GM12878 (cell line): ENCODE results near the gene SLC45A3. TPM values are rescaled to one million over a fixed set of nuclear protein-coding genes. Genes with fewer than 3 reads are reported as not detected.

Experiments used
- ATAC-seq: fragments of 200-7000 bp; cut with Tn5 transposase; 3 replicates; pipeline ENCODE4 v1.9.1; 2020; ENCODE audit warnings: mild to moderate bottlenecking, moderate library complexity
- BruUV-seq: library from RNA; stranded (reverse); fragments of 400-500 nt; replicated peaks from 2 replicates; lab custom pipeline; 2021; lab: Mats Ljungman, UMichigan
- CTCF ChIA-PET: fragments of 300-600 bp; sonication (Branson Sonifier 250); formaldehyde crosslinking; extraction: SDS; loops from one replicate; lab custom pipeline; 2021; ENCODE audit warnings: inconsistent platforms; lab: Yijun Ruan, JAX
- POLR2A ChIA-PET: fragments of 350-600 bp; formaldehyde crosslinking; extraction: SDS; loops from one replicate; lab custom pipeline; 2021; ENCODE audit warnings: inconsistent platforms; lab: Charles Lee
- RAD21 ChIA-PET: fragments of 300-600 bp; sonication (Branson Sonifier 250); formaldehyde crosslinking; loops from one replicate; lab custom pipeline; 2023; ENCODE audit warnings: antibody characterized with exemption; ENCODE audit not compliant: unreplicated experiment; lab: Charles Lee
- SMC1A ChIA-PET: fragments of 300-600 bp; sonication (Branson Sonifier 250); formaldehyde crosslinking; loops from one replicate; lab custom pipeline; 2023; ENCODE audit not compliant: unreplicated experiment, uncharacterized antibody; lab: Charles Lee
- DNase-seq: peaks from one replicate; pipeline ENCODE4 v3.0.0-alpha.2; 2011; ENCODE audit warnings: low read depth, low spot score
- FAIRE-seq: peaks from 3 replicates; lab custom pipeline; 2011; peaks lifted over from hg19 to GRCh38; lab: Jason Lieb, UNC
- H2AFZ ChIP-seq: 2 replicates; pipeline ENCODE4 v1.6.0; 2011; ENCODE audit warnings: low read depth, low read length, control low read depth; ENCODE audit not compliant: control insufficient read depth
- H3K27ac ChIP-seq: 2 replicates; pipeline ENCODE4 v1.5.1; 2011; ENCODE audit warnings: control low read depth; ENCODE audit not compliant: control insufficient read depth, insufficient read depth
- H3K27me3 ChIP-seq, 2 experiments: replicated peaks in 1 of 2; 2 replicates each; pipeline versions ENCODE4 v1.6.0 to v1.6.1; 2011; ENCODE audit warnings: low read length in 1 of 2; ENCODE audit not compliant: control insufficient read depth in 2 of 2, insufficient read depth in 2 of 2
- H3K36me3 ChIP-seq, 2 experiments: 2 replicates each; pipeline ENCODE4 v1.5.1; 2011; ENCODE audit warnings: low read length in 1 of 2; ENCODE audit not compliant: control insufficient read depth in 2 of 2, insufficient read depth in 2 of 2
- H3K4me1 ChIP-seq: 2 replicates; pipeline ENCODE4 v1.6.1; 2011; ENCODE audit warnings: mild to moderate bottlenecking, low read length, moderate library complexity, mixed read lengths; ENCODE audit not compliant: control insufficient read depth, insufficient read depth
- H3K4me2 ChIP-seq: 2 replicates; pipeline ENCODE4 v1.6.0; 2011; ENCODE audit warnings: control low read depth; ENCODE audit not compliant: control insufficient read depth, insufficient read depth
- H3K4me3 ChIP-seq: fragments of 200-600 bp; sonication (generic); 2 replicates; pipeline ENCODE4 v1.5.1; 2016
- H3K79me2 ChIP-seq: 2 replicates; pipeline ENCODE4 v1.6.0; 2011; ENCODE audit warnings: low read length; ENCODE audit not compliant: control insufficient read depth, insufficient read depth
- H3K9ac ChIP-seq: 2 replicates; pipeline ENCODE4 v1.8.0; 2011; ENCODE audit warnings: low read length, control low read depth, mixed read lengths; ENCODE audit not compliant: control insufficient read depth, insufficient read depth
- H3K9me3 ChIP-seq: replicated peaks from 3 replicates; pipeline ENCODE4 v1.5.1; 2011; ENCODE audit warnings: mild to moderate bottlenecking, low read length; ENCODE audit not compliant: control insufficient read depth, insufficient read depth
- H4K20me1 ChIP-seq: 2 replicates; pipeline ENCODE4 v1.6.0; 2011; ENCODE audit not compliant: control insufficient read depth, insufficient read depth
- NBN ChIP-seq: fragments of 450-650 bp; IDR thresholded peaks from 2 replicates; pipeline ENCODE4 v1.6.1; 2016
- SUZ12 ChIP-seq: fragments of 200-600 bp; sonication (generic); IDR thresholded peaks from one replicate; pipeline ENCODE4 v1.6.1; 2018; ENCODE audit warnings: antibody characterized with exemption, mild to moderate bottlenecking; ENCODE audit not compliant: unreplicated experiment
- ZNF24 ChIP-seq: fragments of 450-650 bp; IDR thresholded peaks from 2 replicates; pipeline ENCODE4 v1.6.1; 2017; ENCODE audit warnings: antibody characterized with exemption, mild to moderate bottlenecking
- WGBS: methylation state at CpG from one replicate; pipeline ENCODE4 v1.1.6; 2016; ENCODE audit warnings: low lambda C conversion rate; ENCODE audit not compliant: insufficient replicate concordance, insufficient coverage; ENCODE audit errors: missing lambda C conversion rate; 5-methylcytosine and 5-hydroxymethylcytosine counted together
- in situ Hi-C: fragments of 300-500 bp; cut with MboI; formaldehyde crosslinking; loops from 9 replicates; pipeline ENCODE4 v1.14.3; 2018; ENCODE audit warnings: mixed read lengths
- intact Hi-C: fragments of 100-400 bp; cut with micrococcal nuclease; formaldehyde crosslinking; loops from one replicate; pipeline ENCODE4 v1.14.2; 2022; ENCODE audit not compliant: unreplicated experiment
- polyA plus RNA-seq, 11 experiments: library from polyadenylated mRNA; depleted of rRNA in 4 of 11; unstranded in 6 of 11; stranded (reverse) in 5 of 11; fragments of >200 nt; fragmentation: Nextera tagmentation in 4 of 11; fragmentation: Illumina TruSeq in 1 of 11; extraction: Ambion mirVana in 4 of 11; extraction: Trizol in 1 of 11; gene quantifications; 1 replicate in 1 of 11; 2 replicates in 10 of 11; pipeline versions ENCODE4 v1.2.1 to v1.2.3, GENCODE V29; 2011 to 2016; ENCODE audit warnings: inconsistent platforms in 2 of 11, missing spikeins in 2 of 11, low read depth in 1 of 11
- total RNA-seq, 4 experiments: library from RNA; depleted of rRNA in 3 of 4; stranded (reverse); fragments of >200 nt in 3 of 4; fragmentation: Illumina TruSeq in 1 of 4; extraction: Trizol in 1 of 4; gene quantifications; 2 replicates each; pipeline versions ENCODE4 v1.2.1 to v1.2.3, GENCODE V29; 2013 to 2021
- TF ChIP-seq, protein P1 (sequence below): IDR thresholded peaks from 2 replicates; pipeline ENCODE4 v1.6.1; 2012; ENCODE audit warnings: low read depth, low read length, improper control_type of control experiment

Gene SLC45A3
- total and polyA plus RNA-seq, 10 of the 15 experiments (the other 5 are each of a cell fraction or from before 2014, with no cell fraction given): 0.26 to 10.3 (median 4.1) TPM

- TF ChIP-seq SUZ12 (no peak), ZNF24 (no peak)
Measured at GRCh38 chr1:205663286-205663936, 16.9 kb downstream of the SLC45A3 start (continued).

DNA sequence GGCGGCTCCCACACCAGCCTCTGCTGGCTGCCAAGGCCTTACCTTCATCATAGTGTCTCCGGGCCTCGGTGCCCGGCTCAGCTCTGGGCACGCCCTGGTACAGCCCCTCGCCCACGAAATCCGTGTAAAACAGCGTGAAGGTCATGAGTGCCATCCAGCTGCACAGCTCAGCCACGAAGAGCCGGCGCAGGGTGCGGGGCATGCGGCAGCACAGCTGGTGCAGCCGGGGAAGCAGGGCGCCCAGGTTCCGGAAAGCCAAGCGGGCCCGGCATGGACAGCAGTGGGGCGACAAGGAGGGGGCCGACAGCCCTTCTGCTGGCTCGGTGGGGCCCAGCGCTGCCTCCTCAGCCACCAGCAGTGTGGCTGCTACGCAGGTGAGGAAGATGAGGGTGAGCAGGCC lies 17.5 kb downstream of the SLC45A3 start:
- H4K20me1 ChIP-seq: no peaks in the 10 kb centered on the region
- in situ Hi-C loops (loop anchor here (5.0 kb wide), 1 partner anchor 45 kb away; no protein-coding TSS in a partner anchor), intact Hi-C loops (no loop called here)
- no peak overlapping the region for H3K4me2 ChIP-seq
- TF ChIP-seq, protein P1, sequence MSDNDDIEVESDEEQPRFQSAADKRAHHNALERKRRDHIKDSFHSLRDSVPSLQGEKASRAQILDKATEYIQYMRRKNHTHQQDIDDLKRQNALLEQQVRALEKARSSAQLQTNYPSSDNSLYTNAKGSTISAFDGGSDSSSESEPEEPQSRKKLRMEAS: no peak
- no peak for TF ChIP-seq NBN
- H3K4me1 ChIP-seq: peaks cover 28% of the 10 kb centered on the region
- H3K27me3 ChIP-seq: no peaks in the 10 kb centered on the region
- DNase-seq (no peak), FAIRE-seq (no peak), ATAC-seq (no peak)
- H2AFZ ChIP-seq: no peak overlapping the region
- BruUV-seq: no TSS peak
- 0 out of 4 replicates have a peak, but pooled peaks cover 0 to 2% of the 10 kb centered on the region in 2 experiments for H3K36me3 ChIP-seq
- no peak overlapping the region for H3K27ac ChIP-seq
- H3K79me2 ChIP-seq: peaks cover 1% of the 10 kb centered on the region
- no peak overlapping the region for H3K9ac ChIP-seq
- 94% methylated on average over 24 of the region's 24 CpGs for WGBS
- no peaks in the 10 kb centered on the region for H3K9me3 ChIP-seq
- ChIA-PET POLR2A (no interaction called here), SMC1A (interaction anchor here (1.0 to 26.7 kb wide), 3 partner anchors 8 to 44 kb away, joined by 3 to 1008 read pairs (median 62); partner anchors contain the start of gene SLC45A3), RAD21 (interaction anchor here (1.2 to 8.6 kb wide), 2 partner anchors 48 to 315 kb away, joined by 4 to 538 read pairs; no protein-coding TSS in a partner anchor), CTCF (interaction anchor here (6.0 to 31.9 kb wide), 3 partner anchors 15 to 315 kb away, joined by 65 to 1339 read pairs (median 147); no protein-coding TSS in a partner anchor)
- no peak overlapping the region for H3K4me3 ChIP-seq
